GM12874 (cell line): Measurements from ENCODE around the gene FRAT2.

Source experiments
- TF ChIP-seq, protein P1 (sequence below): IDR thresholded peaks from 2 replicates; pipeline ENCODE4 v1.5.1; 2011; ENCODE audit warnings: low read depth, mild to moderate bottlenecking, control low read depth, low read length, moderate library complexity; ENCODE audit not compliant: insufficient read depth

The FRAT2 gene

DNA sequence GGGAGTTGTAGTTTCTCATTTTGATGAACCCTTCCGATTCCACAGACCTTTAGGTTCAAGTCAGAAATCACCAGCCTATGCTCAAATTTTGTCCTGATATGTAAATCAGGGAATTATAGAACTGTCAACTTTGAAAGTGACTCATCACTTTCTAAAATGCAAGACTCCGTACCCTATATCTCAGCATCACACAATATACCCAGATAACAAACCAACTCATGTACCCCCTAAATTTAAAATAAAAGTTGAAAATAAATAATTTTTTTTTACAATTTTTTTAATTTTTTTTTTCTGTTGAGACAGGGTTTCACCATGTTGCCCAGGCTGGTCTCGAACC is 41.7 kb downstream of the FRAT2 start:
- TF ChIP-seq, protein P1, sequence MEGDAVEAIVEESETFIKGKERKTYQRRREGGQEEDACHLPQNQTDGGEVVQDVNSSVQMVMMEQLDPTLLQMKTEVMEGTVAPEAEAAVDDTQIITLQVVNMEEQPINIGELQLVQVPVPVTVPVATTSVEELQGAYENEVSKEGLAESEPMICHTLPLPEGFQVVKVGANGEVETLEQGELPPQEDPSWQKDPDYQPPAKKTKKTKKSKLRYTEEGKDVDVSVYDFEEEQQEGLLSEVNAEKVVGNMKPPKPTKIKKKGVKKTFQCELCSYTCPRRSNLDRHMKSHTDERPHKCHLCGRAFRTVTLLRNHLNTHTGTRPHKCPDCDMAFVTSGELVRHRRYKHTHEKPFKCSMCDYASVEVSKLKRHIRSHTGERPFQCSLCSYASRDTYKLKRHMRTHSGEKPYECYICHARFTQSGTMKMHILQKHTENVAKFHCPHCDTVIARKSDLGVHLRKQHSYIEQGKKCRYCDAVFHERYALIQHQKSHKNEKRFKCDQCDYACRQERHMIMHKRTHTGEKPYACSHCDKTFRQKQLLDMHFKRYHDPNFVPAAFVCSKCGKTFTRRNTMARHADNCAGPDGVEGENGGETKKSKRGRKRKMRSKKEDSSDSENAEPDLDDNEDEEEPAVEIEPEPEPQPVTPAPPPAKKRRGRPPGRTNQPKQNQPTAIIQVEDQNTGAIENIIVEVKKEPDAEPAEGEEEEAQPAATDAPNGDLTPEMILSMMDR, result no peak

DNA sequence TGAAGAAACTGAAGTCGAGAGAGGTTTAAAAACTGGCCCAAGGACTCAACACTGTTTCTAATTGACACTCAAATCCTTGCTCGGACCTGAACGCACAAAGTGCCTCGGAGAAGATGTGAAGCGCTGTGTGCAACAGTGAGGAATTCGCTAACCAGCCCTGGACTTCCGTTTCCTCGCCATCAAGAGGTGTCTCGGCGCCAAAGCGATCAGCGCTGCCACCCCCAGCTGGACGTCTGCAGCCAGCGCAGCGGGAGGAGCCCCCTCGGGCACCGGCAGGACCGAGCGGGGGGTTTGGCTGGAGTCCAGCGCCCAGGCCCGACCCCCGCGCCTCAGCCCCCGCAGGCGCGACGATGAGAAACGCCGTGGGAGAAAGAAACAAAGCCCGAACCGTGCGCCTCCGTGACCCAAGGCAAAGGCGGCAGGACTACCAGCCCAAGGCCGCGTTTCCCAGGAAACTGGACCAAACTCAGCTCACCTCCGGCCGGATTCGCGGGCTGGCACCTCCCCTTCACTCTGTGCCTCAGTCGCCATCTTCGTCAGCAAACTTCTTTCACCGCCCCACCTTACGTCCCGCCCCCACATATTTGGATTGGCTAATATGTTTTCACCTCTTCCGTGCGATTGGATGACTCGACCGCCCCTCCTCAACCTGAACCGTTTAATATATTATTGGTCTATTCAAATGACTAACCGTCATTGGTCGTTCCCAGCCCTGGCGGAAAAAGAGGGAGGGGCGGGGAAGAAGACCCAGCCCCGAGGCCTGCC is 42.2 kb downstream of the FRAT2 start, which contains the start of gene ARHGAP19:
ARHGAP19 (minus strand) TSS at position 541 of the 765 bp plus-strand sequence; CDS start at position 531, 10 bp downstream.
- TF ChIP-seq, protein P1, result 0 out of 2 replicates have a peak, but pooled peaks have one; percentile 26

DNA sequence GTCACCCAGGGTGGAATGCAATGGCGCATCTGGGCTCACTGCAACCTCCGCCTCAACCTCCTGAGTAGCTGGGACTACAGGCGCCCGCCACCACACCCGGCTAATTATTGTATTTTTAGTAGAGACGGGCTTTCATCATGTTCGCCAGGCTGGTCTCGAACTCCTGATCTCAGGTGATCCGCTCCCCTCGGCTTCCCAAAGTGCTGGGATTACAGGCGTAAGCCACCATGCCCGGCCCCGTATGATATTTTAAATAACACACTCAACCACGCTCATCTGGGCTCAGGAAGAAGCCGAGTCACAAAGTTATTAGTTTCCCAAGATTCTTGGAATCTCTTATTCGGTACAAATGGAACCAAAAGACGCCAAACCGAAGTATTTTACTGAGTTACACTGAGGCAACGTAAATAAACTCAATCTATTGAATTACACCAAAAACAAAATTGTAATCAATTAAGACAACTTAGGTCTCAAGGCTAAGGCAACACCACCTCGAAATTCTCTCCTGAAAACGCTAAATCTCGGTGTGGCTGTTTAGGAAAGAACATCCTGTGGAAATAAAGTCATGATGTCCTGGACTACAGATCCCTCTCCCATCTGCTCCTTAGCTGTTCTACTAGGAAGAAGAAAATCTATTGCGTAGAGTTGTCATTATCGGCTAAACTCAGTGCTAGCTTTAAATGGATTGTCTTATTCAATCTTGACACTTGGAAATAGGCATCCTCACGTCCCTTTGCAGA is 43.0 kb downstream of the FRAT2 start:
- TF ChIP-seq, protein P1, result no peak
